Measurements from ENCODE around the gene LRRC49.

- TF ChIP-seq ZNF70 (CRISPR knock-in tag; IDR thresholded peaks at IDR 0.05) (no peak), ZC3H10 (CRISPR knock-in tag; IDR thresholded peaks at IDR 0.05) (no peak), TSHZ2 (CRISPR knock-in tag; IDR thresholded peaks at IDR 0.05) (no peak), PATZ1 (CRISPR knock-in tag; IDR thresholded peaks at IDR 0.05; ENCODE audit: borderline replicate concordance) (no peak), ARNTL (CRISPR knock-in tag; IDR thresholded peaks at IDR 0.05; ENCODE audit: borderline replicate concordance, low read depth) (no peak)
- TF ChIP-seq, protein P1, sequence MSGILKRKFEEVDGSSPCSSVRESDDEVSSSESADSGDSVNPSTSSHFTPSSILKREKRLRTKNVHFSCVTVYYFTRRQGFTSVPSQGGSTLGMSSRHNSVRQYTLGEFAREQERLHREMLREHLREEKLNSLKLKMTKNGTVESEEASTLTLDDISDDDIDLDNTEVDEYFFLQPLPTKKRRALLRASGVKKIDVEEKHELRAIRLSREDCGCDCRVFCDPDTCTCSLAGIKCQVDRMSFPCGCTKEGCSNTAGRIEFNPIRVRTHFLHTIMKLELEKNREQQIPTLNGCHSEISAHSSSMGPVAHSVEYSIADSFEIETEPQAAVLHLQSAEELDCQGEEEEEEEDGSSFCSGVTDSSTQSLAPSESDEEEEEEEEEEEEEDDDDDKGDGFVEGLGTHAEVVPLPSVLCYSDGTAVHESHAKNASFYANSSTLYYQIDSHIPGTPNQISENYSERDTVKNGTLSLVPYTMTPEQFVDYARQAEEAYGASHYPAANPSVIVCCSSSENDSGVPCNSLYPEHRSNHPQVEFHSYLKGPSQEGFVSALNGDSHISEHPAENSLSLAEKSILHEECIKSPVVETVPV (CRISPR knock-in tag; IDR thresholded peaks at IDR 0.05): no peak
Observed at GRCh38 chr15:70845602-70846360, 46.8 kb upstream of the LRRC49 start.
